ENCODE measurements around the gene SCN5A.

The SCN5A gene

DNA sequence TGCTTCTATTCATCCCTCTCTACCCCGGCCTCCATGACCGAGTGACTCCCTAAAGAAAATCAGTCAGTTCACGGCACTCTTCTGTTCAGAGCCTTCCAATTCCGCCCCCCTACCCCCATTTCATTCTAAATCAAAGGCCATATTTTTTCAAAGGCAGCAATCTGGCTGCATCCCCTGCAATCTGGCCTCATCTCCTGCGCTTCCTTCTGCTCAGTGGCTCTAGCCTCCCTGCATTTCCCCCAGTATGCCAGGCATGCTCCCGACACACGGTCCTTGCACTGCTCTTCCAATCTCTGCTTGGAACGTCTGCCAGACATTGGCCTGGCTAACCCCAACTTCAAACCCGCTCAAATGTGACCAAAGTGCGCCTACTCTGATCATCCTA is 85.6 kb downstream of the SCN5A start:
- FAIRE-seq (no peak), DNase-seq (ENCODE audit: insufficient read length, low spot score) (no peak)

DNA sequence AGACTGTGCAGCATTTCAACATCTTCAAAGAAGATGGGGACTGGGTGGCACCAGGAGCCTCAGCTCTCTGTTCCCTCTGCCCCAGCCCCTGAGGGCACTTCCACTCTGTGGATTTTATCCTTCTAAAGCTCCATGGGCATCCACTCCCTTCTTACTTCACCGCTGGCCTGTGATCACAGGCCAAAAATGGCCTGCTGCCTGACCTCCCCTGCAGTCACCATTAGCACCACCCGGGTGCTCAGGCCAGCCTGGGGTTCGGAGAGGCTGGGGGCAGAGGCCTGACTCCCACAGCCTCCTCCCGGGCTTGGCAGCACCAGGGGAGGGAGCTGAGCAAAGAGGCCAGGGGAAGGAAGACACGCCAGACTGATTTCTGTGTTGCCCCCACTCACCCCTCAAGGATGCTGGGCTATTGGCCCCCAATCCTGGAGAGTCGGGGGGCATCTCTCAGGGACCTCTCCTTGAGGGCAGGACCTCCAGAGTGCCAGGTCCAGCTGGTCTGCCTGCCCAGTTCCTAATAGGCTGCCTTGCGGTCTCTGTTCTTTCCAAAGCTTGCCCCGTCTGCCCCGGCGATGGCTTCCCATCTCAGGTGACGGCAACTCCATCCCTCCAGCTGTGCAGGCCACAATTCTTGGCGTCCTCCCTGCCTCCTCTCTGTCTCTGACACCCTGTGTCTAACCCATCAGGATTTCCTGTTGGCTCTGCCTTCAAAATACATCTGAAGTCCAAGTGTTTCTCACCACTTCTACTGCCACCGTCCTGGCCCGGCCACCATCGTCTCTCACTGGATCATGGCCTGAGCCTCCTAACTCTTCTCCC is 86.2 kb downstream of the SCN5A start:
- DNase-seq (ENCODE audit: insufficient read length, low spot score) (no peak), FAIRE-seq (no peak)

DNA sequence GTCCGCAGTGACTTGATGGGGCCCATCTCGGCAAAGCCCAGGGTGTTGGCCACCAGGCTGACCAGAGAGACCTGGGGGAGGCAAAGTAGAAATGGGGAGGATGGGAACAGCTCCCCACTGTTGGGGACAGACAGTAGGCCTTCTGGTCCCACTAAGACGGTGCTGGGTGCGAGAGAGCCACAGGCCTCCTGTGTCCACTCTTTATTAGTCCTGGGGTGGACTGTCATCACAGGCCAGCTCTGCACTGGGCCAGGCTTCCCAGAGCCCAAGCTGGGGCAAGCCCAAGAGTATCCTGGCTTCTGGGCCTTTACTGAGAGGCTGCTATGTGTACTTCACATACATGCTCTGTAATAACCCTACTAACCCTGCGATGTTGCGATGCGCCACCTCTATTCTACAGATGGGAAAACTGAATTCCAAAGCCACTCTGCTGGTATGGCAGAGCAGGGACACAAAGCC is 87.0 kb downstream of the SCN5A start:
- no peak for DNase-seq (ENCODE audit: insufficient read length, low spot score)
- FAIRE-seq = no peak

DNA sequence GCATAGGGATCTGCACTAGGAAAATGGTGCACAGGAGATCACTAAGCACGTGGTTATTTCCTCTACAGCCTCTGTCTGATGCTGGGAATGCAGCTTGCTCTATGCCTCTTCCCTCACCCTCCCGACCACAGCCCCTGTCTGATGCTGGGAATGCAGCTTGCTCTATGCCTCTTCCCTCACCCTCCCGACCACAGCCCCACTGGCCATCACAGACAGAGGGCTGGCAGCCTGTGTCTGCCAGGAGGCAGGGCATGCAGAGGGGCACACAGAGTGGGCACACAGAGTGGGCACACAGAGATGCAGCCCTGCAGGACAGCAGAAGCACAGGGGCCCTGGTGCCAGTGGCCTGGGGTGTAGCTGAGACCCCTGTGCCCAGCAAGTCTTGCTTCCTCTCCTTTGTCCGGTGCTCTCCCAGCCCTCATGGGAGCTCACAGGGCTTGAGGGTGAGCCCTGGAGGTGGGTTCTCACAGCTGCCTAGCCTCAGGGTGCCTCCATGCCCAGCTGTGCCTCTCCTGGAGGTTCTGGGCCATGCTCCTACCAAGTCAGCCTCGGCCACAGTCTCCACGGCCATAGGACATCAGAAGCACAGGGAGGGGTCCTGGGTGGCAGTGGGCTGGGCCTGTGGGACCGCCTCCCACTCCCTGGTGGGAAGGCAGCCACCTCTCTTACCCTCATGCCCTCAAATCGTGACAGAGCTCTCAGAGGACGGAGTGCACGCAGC is 87.6 kb downstream of the SCN5A start:
- DNase-seq (ENCODE audit: insufficient read length, low spot score) (no peak), FAIRE-seq (no peak)

DNA sequence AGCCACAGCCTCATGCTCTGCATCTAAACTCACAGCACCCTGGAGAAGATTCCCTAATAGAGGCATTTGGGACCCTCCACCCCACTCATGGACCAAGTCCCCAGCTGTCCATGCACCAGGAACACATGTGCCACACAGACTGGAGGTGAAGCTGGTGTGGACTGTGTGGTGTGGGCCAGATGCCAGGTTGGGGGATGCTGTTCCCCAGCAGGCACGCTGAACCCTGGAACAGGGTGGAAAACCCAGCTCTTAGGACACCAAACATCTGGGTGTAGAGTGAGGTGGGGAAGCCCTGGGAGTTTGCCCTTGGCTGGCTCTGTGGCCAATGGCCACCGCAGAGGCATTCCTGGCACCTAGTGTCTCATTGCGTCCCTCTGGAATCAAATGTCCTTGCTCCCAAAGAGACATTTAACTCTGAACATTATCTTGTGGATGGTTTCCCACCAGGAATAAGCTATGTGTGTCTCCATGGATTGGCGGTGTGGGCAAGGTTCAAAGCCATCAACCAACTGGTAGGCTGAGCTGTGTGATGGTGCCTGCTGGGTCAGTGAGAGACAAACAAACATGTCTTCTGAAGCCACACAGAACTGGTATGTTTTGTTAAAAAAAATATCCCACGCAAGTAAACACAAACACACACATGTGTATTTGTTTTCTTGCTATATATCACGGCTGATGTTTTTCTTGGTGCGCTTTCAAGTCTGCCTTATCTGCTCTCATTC is 88.3 kb downstream of the SCN5A start:
- FAIRE-seq = no peak

DNA sequence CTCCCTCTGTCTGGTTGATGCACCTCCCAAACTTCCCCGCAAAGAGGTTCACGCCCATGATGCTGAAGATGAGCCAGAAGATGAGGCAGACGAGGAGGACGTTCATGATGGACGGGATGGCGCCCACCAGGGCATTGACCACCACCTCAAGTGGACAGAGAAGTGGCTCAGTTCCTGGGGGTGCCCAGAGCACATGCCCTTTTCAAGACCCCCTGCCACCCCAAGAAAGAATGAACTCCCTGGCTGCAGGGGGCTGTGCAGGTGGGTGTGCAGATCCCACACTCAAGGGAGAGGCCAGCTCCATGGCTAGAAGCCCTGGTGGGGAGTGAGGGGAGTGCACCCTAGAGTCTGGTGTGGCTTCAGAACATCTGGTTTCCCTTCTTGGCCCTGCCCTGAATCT is 89.2 kb downstream of the SCN5A start:
- DNase-seq (ENCODE audit: insufficient read length, low spot score) = no peak
- no peak for FAIRE-seq

More for the DNA sequence above, 88.3 kb downstream of the SCN5A start:
- DNase-seq (ENCODE audit: insufficient read length, low spot score) = no peak

DNA sequence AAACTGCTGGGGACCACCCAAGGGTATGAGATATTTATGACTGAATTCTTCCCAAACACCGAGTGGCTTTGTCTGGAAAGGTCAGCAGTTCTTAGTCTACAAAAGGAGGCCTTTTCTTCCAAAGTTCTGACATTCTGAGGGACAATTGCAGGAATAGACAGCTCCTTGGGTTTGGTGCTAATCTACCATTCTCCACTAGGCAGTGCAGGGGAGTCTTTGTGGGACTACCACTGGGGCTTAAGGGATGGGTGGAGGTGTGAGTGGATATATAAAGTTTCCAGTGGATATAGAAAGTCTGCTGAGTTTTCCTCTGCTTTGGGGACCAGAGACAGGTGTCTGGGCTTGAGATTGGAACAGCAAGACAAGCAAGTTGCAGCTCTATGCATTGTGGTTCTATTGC is 90.6 kb downstream of the SCN5A start:
- FAIRE-seq (no peak), DNase-seq (ENCODE audit: insufficient read length, low spot score) (no peak)

DNA sequence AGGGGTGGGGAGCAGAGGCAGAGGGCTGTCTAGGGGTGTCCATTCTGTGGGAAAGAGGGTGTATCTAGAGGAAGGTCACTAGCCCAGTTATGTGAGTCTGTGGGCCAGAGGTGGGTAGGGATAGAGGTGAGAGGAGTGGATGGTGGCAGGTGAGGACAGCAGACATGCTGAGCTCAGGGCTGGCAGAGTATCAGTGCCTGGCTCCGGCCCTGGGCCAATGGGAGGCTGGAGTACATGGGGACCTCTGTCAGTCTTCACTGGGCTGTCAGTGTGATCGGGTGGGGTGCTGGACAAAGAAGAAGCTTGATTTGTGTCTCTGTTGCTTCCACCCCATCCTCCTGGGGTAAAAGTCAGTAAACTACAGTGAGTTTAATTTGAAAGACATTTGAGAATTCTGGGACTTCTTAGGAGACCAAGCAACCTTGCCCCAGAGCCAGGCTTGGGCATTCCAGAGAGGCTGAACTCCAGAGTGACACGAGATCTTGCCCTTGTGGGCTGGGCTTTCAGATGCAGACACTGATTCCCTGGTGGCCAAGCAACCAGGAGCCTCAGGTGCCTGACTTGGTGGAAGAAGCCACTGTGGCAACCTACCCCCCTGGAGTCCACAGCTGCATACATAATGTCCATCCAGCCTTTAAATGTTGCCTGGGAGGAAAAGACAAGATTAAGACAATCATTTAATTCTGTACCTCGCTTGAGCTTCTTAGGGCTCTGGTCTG is 92.7 kb downstream of the SCN5A start:
- no peak for DNase-seq (ENCODE audit: insufficient read length, low spot score)
- no peak for FAIRE-seq

DNA sequence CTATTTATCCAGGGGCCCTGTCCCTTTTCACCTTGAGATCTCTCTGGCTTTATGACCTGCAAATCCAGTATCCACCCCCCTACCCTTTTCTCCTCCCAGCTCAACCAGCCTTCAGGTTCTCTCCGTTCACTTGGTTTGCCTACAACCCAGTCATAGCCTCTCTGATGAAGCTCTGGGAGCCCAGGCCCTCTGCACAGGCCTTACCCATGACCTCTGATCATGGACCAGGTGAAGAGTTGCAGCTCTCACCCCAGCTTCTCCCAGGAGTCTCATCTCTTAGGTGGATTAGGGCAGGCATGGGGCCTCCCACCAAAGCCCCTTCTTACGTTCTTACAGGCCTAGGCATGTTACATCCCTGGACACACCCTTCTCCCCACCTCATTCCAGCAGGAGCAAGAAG is 93.6 kb downstream of the SCN5A start:
- FAIRE-seq = no peak
- DNase-seq (ENCODE audit: insufficient read length, low spot score) = no peak

DNA sequence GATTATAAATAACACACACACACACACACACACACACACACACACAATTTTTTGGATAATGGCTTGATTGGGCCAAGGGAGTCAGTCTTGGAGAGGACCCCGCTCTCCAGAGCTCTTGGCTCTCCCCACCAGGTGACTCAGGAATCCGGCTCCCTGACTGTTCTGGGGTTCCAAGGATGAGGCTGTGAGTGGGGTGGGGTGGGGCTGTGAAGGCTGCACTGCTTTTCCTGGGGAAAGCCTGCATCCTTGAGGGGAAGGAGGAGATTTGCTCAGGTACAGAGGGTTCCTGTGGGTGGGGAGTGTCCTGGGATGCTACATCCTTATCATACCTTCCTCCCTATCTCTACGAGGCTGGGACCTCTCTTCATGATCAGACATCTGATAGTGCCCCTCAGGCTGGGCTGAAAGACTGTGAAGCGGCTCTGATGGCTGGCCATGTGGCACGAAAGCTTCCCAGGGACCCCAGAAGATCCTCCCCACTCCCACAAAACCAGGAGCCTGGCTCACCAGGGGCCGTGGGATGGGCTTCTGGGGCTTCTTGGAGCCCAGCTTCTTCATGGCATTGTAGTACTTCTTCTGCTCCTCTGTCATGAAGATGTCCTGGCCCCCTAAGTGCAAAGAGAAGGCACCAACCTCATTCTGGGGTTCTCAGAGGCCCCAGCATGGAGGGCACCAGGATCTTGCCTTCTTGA is 94.2 kb downstream of the SCN5A start:
- FAIRE-seq (no peak), DNase-seq (ENCODE audit: insufficient read length, low spot score) (no peak)

DNA sequence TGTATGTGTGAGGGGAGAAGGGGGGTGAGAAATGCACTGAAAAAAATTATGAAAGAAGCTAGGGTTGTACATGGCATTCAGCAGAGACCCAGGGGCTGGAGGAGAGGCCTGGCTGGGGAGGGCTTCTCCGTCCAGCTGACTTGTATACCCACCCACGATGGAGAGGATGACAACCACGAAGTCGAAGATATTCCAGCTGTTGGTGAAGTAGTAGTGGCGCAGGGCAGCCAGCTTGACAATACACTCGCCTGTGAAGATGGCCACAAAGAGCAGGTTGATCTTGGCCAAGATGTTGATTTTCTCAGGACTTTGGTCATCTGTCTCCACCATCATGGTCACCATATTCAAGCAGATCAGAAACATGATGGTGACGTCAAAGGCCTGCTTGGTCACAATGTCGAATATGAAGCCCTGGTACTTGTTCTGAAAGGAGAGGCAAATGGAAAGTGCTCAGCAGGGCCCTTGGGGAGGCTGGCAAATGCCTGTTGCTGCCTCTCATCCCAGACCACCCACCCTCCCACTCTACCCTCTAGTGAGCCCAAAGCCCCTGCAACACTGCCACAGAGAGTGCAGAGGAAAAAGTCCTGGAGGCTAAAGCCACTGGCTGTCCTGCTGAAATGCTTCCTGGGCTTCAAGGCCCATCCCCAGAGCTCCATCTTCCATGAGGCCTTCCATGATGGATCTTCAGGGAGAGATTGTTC is 95.2 kb downstream of the SCN5A start:
- FAIRE-seq (no peak), DNase-seq (ENCODE audit: insufficient read length, low spot score) (no peak)

DNA sequence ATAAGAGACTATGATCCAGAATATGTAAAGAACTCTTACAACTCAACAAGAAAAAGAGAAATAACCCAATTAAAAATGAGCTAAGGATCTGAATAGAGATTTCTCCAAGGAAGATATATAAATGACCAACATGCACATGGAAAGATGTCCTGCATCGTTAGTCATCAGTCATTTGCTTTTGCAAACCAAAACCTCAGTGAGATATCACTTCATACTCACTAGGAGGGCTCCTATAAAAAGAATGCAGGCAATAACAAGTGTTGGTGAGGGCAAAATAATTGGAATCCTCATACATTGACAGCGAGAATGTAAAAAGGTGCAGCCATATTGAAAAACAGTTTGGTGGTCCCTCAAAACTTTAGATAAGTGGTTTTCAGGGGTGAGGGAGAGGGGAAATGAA is 96.4 kb downstream of the SCN5A start:
- FAIRE-seq = no peak
- no peak for DNase-seq (ENCODE audit: insufficient read length, low spot score)

DNA sequence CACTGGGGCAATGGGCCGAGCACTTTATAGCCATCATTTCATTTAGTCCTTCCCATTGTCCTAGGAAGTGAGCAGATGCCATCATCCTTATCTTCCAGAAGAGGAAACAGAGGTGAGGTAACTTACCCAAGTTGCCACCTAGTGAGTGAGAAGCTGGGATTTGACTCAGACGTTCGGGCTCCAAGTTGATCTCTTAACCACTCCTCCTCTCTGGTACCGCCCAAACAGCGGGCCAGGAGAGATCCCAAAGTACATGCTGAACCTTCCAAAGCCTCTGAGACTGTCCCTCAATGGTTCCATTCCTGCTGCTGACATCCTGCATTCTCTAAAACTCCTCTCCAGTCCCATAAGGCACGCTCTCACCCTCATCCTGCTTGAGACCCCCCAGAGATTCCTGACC is 97.1 kb downstream of the SCN5A start:
- DNase-seq (ENCODE audit: insufficient read length, low spot score) = no peak

DNA sequence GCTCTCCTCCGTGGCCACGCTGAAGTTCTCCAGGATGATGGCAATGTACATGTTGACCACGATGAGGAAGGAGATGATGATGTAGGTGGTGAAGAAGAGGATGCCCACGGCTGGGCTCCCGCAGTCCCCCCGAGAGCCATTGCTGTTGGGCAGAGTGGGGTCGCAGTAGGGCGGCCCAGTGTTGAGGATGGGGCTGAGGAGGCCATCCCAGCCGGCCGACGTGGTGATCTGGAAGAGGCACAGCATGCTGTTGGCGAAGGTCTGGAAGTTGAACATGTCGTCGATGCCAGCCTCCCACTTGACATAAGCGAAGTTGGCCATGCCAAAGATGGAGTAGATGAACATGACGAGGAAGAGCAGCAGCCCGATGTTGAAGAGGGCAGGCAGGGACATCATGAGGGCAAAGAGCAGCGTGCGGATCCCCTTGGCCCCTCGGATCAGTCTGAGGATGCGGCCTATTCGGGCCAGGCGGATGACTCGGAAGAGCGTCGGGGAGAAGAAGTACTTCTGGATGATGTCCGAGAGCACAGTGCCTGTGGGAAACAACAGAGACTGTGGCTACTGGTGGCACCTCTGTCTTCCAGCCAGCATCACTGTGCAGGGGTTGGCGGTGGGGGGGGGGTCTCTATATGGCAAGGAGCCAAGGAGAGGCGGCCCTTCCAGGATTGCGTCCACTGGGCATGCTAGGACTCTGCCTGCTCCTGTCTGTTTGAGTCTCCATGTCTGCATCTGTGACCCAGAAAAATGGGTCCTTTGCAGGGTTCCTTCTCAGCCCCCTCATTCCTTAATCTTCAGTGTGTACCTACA is 98.3 kb downstream of the SCN5A start:
- DNase-seq (ENCODE audit: insufficient read length, low spot score) (no peak), FAIRE-seq (no peak)

More for the DNA sequence above, 97.1 kb downstream of the SCN5A start:
- FAIRE-seq = no peak

DNA sequence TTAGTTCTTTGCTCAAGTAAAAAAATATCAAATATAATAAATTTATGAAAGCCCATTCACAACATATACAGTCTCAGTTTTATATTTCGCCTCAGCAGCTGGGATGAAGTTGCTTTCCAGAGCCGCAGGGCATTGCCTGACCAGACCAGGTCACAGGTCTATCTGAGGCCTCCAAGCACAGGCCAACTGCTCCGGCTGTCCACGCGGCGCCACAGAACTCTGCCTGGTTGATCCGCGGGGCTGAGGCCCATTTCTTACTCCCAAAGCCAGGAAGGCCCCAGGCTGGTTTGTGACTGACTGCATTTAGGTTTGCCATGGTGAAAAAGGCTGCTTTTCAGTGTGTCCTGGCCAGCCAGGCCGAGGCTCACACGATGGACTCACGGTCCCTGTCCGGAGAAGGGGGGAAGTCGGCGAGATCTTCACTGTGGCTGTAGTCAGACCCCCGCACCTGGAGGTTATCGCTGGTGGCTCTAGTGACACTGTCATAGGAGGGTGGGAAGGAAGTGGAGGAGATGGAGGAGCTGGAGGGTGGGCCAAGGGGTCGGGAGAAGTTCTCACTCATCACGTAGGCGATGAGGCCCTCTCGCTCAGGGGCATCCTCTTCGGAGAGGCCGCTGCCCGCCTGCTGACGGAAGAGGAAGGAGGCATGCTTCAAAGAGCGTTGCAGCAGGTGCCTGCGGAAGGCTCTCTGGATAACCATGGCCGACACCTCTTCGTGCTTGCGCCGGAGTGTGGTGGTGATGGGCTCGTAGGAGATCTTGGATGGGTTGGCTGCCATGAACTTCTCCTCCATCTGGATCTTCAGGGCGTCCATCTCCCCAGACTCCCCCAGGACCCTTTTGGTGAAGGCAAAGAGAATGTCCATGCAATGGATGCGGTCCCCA is 99.3 kb downstream of the SCN5A start:
- FAIRE-seq (no peak), DNase-seq (ENCODE audit: insufficient read length, low spot score) (no peak)

DNA sequence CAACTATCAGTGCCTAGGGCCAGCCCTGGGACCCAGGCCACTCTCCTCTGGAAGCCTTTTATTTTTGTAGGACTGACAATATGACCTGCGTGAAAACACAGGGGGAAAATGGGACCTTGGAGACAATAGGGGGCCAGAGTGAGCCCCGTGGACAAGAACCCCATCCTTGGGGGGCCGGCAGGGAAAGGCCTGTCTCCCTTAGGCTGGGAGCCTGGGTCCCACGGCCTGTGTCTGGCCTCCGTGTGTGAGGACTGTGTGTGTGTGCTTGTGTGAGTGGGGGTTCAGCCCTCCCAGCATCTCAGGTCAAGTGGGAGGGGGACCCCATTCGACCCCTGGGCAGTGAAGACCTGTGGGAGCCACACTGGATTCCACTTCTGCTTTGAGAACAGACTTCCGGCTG is 100.0 kb downstream of the SCN5A start:
- FAIRE-seq (no peak), DNase-seq (ENCODE audit: insufficient read length, low spot score) (no peak)

DNA sequence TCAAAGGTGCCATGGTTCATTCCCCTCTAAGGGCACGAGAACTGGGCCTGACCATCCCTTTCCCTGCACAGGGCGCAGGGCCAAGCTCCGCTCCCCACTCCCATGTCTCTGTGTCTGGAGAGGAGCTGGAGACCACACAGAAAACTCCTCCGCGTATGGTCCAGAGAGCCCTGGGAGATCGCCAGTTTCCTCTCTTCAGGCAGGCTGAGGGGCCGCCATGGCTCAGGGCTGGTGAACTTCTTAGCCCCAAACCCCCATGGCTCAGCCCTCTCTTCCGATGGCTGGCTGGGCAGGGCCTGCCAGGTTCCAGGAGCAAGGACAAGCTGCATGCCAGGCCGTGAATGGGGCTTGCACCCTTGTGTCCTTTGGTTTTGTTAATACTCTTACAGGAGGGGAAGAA is 100.4 kb downstream of the SCN5A start:
- FAIRE-seq (no peak), DNase-seq (ENCODE audit: insufficient read length, low spot score) (no peak)
